ENCODE data around the gene TIGD6. TPM values are rescaled to one million over a fixed set of nuclear protein-coding genes. Genes with fewer than 3 reads are reported as not detected.

TIGD6 gene
- total RNA-seq, 1 donor from 2014 or later, result 5.5 TPM

Other genes starting within 250 kb of the TIGD6 start
- 0.14 and 0.17 TPM in 2 replicates for gene PDE6A, start 55.9 kb downstream of the TIGD6 start, total RNA-seq
- 19.8 and 25.2 TPM in 2 replicates for gene SLC26A2, start 39.9 kb downstream of the TIGD6 start, total RNA-seq
- gene HMGXB3, start 85 bp upstream of the TIGD6 start, total RNA-seq, result 58.1 and 58.6 TPM in 2 replicates
- gene CSF1R, start 85.9 kb upstream of the TIGD6 start, total RNA-seq, result 1.4 and 1.6 TPM in 2 replicates
- 78.8 and 96.6 TPM in 2 replicates for gene PDGFRB, start 155.2 kb upstream of the TIGD6 start, total RNA-seq
- 0.50 TPM in 1 of 2 replicates, not detected in the other for gene CDX1, start 166.1 kb upstream of the TIGD6 start, total RNA-seq
- gene SLC6A7, start 189.4 kb upstream of the TIGD6 start, total RNA-seq, result not detected in 2 replicates

All from astrocyte (in vitro differentiated cells and primary cell).